Smooth muscle cell (in vitro differentiated cells): ENCODE measurements around the gene SOSTDC1. TPM values are rescaled to one million over a fixed set of nuclear protein-coding genes. Genes with fewer than 3 reads are reported as not detected.

Source experiments
- DNase-seq: peaks from one replicate; lab custom pipeline; 2025; ENCODE audit not compliant: unreplicated experiment; lab: John Stamatoyannopoulos, UW
- H2AFZ ChIP-seq: fragments of 200-600 bp; sonication (generic); 2 replicates; pipeline ENCODE4 v1.6.0; 2016; ENCODE audit warnings: antibody characterized with exemption, low read depth, mild to moderate bottlenecking
- H3F3A ChIP-seq: fragments of 200-600 bp; sonication (generic); 2 replicates; pipeline ENCODE4 v1.6.0; 2017; ENCODE audit warnings: antibody characterized with exemption, low read depth
- H3K27ac ChIP-seq: fragments of 200-600 bp; sonication (generic); 2 replicates; pipeline ENCODE4 v1.5.1; 2016; ENCODE audit warnings: low read depth, mild to moderate bottlenecking
- H3K27me3 ChIP-seq: fragments of 200-600 bp; sonication (generic); 2 replicates; pipeline ENCODE4 v1.6.1; 2016; ENCODE audit warnings: low read depth, mild to moderate bottlenecking
- H3K36me3 ChIP-seq: fragments of 200-600 bp; sonication (generic); 2 replicates; pipeline ENCODE4 v1.5.1; 2016; ENCODE audit warnings: low read depth
- H3K4me1 ChIP-seq: fragments of 200-600 bp; sonication (generic); 2 replicates; pipeline ENCODE4 v1.5.1; 2016; ENCODE audit warnings: low read depth
- H3K4me2 ChIP-seq: fragments of 200-600 bp; sonication (generic); 2 replicates; pipeline ENCODE4 v1.6.0; 2016; ENCODE audit warnings: mild to moderate bottlenecking
- H3K4me3 ChIP-seq: fragments of 200-600 bp; sonication (generic); 2 replicates; pipeline ENCODE4 v1.5.1; 2016; ENCODE audit warnings: mild to moderate bottlenecking
- H3K79me2 ChIP-seq: fragments of 200-600 bp; sonication (generic); 2 replicates; pipeline ENCODE4 v1.6.0; 2016; ENCODE audit warnings: low read depth, mild to moderate bottlenecking
- H3K9ac ChIP-seq: fragments of 200-600 bp; sonication (generic); 2 replicates; pipeline ENCODE4 v1.6.0; 2016; ENCODE audit warnings: low read depth
- H3K9me3 ChIP-seq: fragments of 200-600 bp; sonication (generic); replicated peaks from 2 replicates; pipeline ENCODE4 v1.5.1; 2016; ENCODE audit warnings: low read depth
- H4K20me1 ChIP-seq: fragments of 200-600 bp; sonication (generic); 2 replicates; pipeline ENCODE4 v1.6.0; 2016; ENCODE audit warnings: low read depth
- CTCF ChIP-seq: fragments of 200-600 bp; sonication (generic); IDR thresholded peaks from 2 replicates; pipeline ENCODE4 v1.5.1; 2017; ENCODE audit warnings: borderline replicate concordance, mild to moderate bottlenecking, antibody characterized with exemption; ENCODE audit not compliant: insufficient read depth, poor library complexity, severe bottlenecking
- WGBS: methylation state at CpG from one replicate; pipeline ENCODE4 v1.1.7; 2016; ENCODE audit warnings: low lambda C conversion rate; 5-methylcytosine and 5-hydroxymethylcytosine counted together
- polyA plus RNA-seq: library from polyadenylated mRNA; unstranded; fragments of >200 nt; fragmentation: Nextera tagmentation; extraction: Ambion mirVana; gene quantifications from 2 replicates; pipeline ENCODE4 v1.2.1, GENCODE V29; 2016
- total RNA-seq: library from RNA; depleted of rRNA; stranded (reverse); fragments of >200 nt; gene quantifications from 2 replicates; pipeline ENCODE4 v1.2.3, GENCODE V29; 2014

SOSTDC1 gene
- total and polyA plus RNA-seq, 2 experiments from 2014 or later = 0.35 to 0.45 TPM

GRCh38 chr7:16422917-16423316, 42.6 kb downstream of the SOSTDC1 start:
- Histone ChIP-seq H3K9me3 (no peaks in the 10 kb centered on the region), H2AFZ (no peak overlapping the region), H3K79me2 (no peaks in the 10 kb centered on the region), H3F3A (no peaks in the 10 kb centered on the region), H3K27ac (no peak overlapping the region), H3K36me3 (no peaks in the 10 kb centered on the region), H3K9ac (no peak overlapping the region), H4K20me1 (no peaks in the 10 kb centered on the region), H3K27me3 (no peaks in the 10 kb centered on the region), H3K4me1 (peaks cover 7% of the 10 kb centered on the region), H3K4me3 (no peak overlapping the region), H3K4me2 (no peak overlapping the region)
- WGBS = 93% methylated on average over 3 of the region's 3 CpGs
- no peak for TF ChIP-seq CTCF
- DNase-seq = no peak

- peak overlapping the region; percentile 85 for H3K27ac ChIP-seq
Observed at GRCh38 chr7:16422103-16422435, 43.5 kb downstream of the SOSTDC1 start.

GRCh38 chr7:16421333-16422102, 44.0 kb downstream of the SOSTDC1 start, which contains the start of gene CRPPA:
Gene CRPPA (minus strand): TSS chr7:16421538. CDS start chr7:16421322, 216 bp downstream.
- peaks cover 7% of the 10 kb centered on the region for H3K4me1 ChIP-seq
- WGBS = 4% methylated on average over 45 of the region's 50 CpGs
- peak; percentile 43 for DNase-seq
- H3K79me2 ChIP-seq = no peaks in the 10 kb centered on the region
- H3K27ac ChIP-seq = peak within 1 kb of the TSS; percentile 85
- no peaks in the 10 kb centered on the region for H3K9me3 ChIP-seq
- TF ChIP-seq CTCF = no peak
- no peaks in the 10 kb centered on the region for H3F3A ChIP-seq
- no peaks in the 10 kb centered on the region for H4K20me1 ChIP-seq
- H3K36me3 ChIP-seq = no peaks in the 10 kb centered on the region
- peak within 1 kb of the TSS; percentile 82 for H3K9ac ChIP-seq
- peak within 1 kb of the TSS; percentile 60 for H3K4me3 ChIP-seq
- no peaks in the 10 kb centered on the region for H3K27me3 ChIP-seq
- peak within 1 kb of the TSS; percentile 91 for H2AFZ ChIP-seq
- H3K4me2 ChIP-seq = peak within 1 kb of the TSS; percentile 85

More at GRCh38 chr7:16422103-16422435, 43.5 kb downstream of the SOSTDC1 start:
- Histone ChIP-seq H3K9ac (no peak overlapping the region), H2AFZ (peak overlapping the region; percentile 91), H3K4me2 (peak overlapping the region; percentile 85), H4K20me1 (no peaks in the 10 kb centered on the region), H3K36me3 (no peaks in the 10 kb centered on the region), H3K27me3 (no peaks in the 10 kb centered on the region), H3K4me1 (peaks cover 7% of the 10 kb centered on the region), H3K4me3 (no peak overlapping the region), H3K9me3 (no peaks in the 10 kb centered on the region), H3K79me2 (no peaks in the 10 kb centered on the region), H3F3A (no peaks in the 10 kb centered on the region)
- 41% methylated on average over 1 of the region's 1 CpG for WGBS
- no peak for DNase-seq
- TF ChIP-seq CTCF = no peak
